Type B pancreatic cell (in vitro differentiated cells): ENCODE measurements around the gene CSTA. TPM values are rescaled to one million over a fixed set of nuclear protein-coding genes. Genes with fewer than 3 reads are reported as not detected.

ENCODE experiments used
- DNase-seq: peaks from one replicate; pipeline ENCODE4 v3.0.0; 2021; ENCODE audit warnings: mixed read lengths; ENCODE audit not compliant: unreplicated experiment; ENCODE audit errors: extremely low spot score
- H3K27ac Mint-ChIP-seq: 2 replicates; pipeline ENCODE4 v1.8.0; 2021; ENCODE audit warnings: mild to moderate bottlenecking, mixed read lengths
- H3K27me3 Mint-ChIP-seq: 2 replicates; pipeline ENCODE4 v1.8.0; 2021; ENCODE audit warnings: mixed read lengths
- H3K36me3 Mint-ChIP-seq: 2 replicates; pipeline ENCODE4 v1.8.0; 2021; ENCODE audit warnings: mixed read lengths
- H3K4me1 Mint-ChIP-seq: one replicate; pipeline ENCODE4 v1.8.0; 2021; ENCODE audit warnings: mixed read lengths; ENCODE audit not compliant: unreplicated experiment
- H3K4me3 Mint-ChIP-seq: 2 replicates; pipeline ENCODE4 v1.8.0; 2021; ENCODE audit warnings: mild to moderate bottlenecking, mixed read lengths
- H3K9me3 Mint-ChIP-seq: 2 replicates; pipeline ENCODE4 v1.8.0; 2021; ENCODE audit warnings: mixed read lengths
- total RNA-seq: library from RNA; stranded (reverse); gene quantifications from 2 replicates; pipeline ENCODE4 v1.2.1, GENCODE V29; 2021; ENCODE audit warnings: low replicate concordance
- TF ChIP-seq, protein P1 (sequence below): fragments of 200-600 bp; sonication (generic); conservative IDR thresholded peaks from 2 replicates; pipeline ENCODE4 v1.5.0; 2021; ENCODE audit warnings: antibody characterized with exemption, mild to moderate bottlenecking

CSTA gene
- total RNA-seq, 1 donor from 2014 or later: 39.5 TPM

DNA sequence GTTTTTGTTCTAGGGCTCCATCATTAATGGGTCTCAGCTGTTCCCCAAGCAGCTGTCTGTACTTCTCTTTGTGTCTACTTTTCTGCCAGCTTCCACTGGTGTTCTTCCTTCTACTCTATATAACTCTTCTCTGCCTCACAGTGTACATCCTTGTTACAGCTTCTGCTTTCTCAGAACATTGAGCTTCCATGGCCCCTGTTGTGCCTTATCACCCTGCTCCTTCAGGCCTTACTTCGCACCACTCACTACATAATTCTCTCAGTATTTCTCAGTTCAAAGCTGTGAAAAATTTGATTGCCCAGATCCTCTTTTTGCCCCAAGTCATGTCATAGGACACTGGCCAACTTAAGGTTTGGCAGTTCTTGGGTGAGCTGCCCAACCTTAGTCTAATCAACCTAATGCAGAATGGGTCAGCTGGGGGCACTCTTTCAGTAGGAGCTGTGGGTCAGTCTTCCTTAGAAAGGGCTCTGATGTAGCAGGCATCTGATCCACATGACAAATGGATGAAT is 28.9 kb downstream of the CSTA start:
- DNase-seq: no peak
- Mint-ChIP-seq H3K27ac (peak overlapping the region; percentile 92), H3K9me3 (no peaks in the 10 kb centered on the region), H3K4me3 (no peak overlapping the region), H3K27me3 (no peaks in the 10 kb centered on the region), H3K36me3 (no peaks in the 10 kb centered on the region), H3K4me1 (no peaks in the 10 kb centered on the region)
- TF ChIP-seq, protein P1, sequence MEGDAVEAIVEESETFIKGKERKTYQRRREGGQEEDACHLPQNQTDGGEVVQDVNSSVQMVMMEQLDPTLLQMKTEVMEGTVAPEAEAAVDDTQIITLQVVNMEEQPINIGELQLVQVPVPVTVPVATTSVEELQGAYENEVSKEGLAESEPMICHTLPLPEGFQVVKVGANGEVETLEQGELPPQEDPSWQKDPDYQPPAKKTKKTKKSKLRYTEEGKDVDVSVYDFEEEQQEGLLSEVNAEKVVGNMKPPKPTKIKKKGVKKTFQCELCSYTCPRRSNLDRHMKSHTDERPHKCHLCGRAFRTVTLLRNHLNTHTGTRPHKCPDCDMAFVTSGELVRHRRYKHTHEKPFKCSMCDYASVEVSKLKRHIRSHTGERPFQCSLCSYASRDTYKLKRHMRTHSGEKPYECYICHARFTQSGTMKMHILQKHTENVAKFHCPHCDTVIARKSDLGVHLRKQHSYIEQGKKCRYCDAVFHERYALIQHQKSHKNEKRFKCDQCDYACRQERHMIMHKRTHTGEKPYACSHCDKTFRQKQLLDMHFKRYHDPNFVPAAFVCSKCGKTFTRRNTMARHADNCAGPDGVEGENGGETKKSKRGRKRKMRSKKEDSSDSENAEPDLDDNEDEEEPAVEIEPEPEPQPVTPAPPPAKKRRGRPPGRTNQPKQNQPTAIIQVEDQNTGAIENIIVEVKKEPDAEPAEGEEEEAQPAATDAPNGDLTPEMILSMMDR: no peak

DNA sequence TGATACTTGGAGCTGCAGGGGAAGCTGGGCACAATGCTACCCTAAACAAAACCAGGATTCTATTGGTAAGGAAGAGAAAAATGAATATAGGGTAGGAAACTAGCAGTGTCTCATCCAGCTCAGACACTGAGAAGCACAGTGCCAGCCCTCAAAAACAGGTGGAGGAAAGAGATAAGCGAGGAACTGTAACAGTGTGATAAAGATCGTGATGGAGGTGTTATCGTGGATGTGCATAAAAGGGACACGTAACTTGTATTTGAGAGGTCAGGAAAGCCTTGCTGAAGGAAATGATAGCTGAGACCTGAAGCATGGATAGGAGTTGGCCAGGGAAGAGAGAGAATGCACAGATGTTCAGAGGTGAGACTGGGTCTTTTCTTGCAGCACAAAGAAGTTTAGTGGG is 30.6 kb downstream of the CSTA start:
- Mint-ChIP-seq H3K27ac (peak overlapping the region; percentile 44), H3K4me1 (no peaks in the 10 kb centered on the region), H3K4me3 (no peak overlapping the region), H3K9me3 (no peaks in the 10 kb centered on the region), H3K27me3 (no peaks in the 10 kb centered on the region), H3K36me3 (no peaks in the 10 kb centered on the region)
- TF ChIP-seq, protein P1: no peak
- no peak for DNase-seq

DNA sequence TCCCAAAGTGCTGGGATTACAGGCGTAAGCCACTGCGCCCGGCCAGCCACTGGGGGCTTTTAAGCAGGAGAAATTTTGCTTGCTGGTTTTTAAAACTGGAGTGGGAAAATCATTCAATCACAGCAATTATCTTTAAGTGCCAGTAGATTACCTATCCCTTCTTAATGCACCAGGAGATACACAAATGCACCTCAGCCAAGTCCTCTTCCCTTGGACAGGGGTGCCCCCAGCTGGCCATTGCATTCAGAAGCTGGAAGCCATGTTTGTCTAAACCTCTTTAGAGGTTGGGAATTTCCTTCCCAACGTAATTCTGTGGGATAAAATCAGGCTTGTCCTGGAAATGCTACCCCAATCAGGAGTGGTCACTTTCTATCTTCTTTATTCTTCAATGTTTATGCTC is 31.4 kb downstream of the CSTA start:
- no peaks in the 10 kb centered on the region for H3K9me3 Mint-ChIP-seq
- H3K27ac Mint-ChIP-seq: peak overlapping the region; percentile 77
- H3K36me3 Mint-ChIP-seq: no peaks in the 10 kb centered on the region
- no peaks in the 10 kb centered on the region for H3K27me3 Mint-ChIP-seq
- H3K4me3 Mint-ChIP-seq: no peak overlapping the region
- TF ChIP-seq, protein P1: peak; percentile 48
- H3K4me1 Mint-ChIP-seq: no peaks in the 10 kb centered on the region
- DNase-seq: no peak

DNA sequence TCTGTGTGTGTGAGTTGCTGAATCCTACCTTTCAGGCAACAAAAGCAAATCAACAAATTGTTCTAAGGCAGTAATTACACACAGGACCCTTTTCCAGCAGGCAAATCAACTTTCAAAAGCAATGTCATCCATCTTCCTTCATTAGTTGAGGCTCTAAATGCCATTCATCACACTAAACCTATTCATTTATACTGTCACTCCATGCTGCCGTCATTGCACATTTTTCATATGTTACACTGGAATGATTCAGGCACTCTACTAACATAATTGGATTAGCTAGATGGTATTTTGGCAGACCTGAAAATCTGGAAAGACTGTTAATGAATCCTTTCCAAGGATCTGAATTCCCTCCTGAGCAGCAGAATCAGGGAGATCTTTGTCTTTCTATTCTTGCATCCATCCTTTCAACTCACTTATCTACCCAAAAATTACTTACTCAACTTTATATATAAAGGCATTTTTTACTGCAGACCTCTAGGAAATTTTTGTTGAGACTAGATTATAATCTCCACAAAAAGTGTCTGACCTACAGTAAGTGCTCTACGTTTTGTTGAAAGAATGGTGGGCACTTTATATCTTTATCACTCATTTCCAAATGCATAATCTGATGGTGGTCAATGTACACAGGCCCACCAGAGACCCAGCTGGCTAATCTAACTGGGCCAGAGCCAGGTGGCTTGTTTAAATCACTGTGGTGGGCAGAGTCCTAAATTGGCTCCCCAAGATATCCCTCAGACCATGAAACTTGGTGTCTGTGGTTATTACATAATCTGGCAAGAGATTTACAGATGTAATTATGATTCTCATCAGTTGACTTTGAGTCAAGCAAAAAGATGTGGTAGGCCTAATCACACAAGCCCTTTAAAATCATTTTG is 33.0 kb downstream of the CSTA start:
- H3K4me3 Mint-ChIP-seq: peak overlapping the region; percentile 0
- no peak for DNase-seq
- peak overlapping the region; percentile 77 for H3K27ac Mint-ChIP-seq
- TF ChIP-seq, protein P1: no peak
- H3K9me3 Mint-ChIP-seq: no peaks in the 10 kb centered on the region
- peaks cover 4% of the 10 kb centered on the region for H3K36me3 Mint-ChIP-seq
- no peaks in the 10 kb centered on the region for H3K4me1 Mint-ChIP-seq
- H3K27me3 Mint-ChIP-seq: no peaks in the 10 kb centered on the region

DNA sequence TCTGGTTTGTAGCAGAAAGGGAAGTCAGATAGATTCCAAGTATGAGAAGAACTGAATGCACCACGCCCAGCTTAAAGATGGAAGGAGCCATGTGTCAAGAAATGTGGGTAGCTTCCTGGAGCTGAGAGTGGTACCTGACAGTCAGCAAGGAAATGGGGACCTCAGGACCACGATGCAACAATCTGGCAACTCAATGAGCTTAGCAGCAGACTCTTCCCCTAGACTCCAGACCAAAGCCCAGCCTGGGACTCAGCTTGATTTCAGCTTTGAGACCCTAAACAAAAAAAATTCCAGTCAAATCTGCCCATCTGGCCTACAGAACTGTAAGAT is 33.6 kb downstream of the CSTA start:
- TF ChIP-seq, protein P1: no peak
- H3K27ac Mint-ChIP-seq: peak overlapping the region; percentile 77
- no peaks in the 10 kb centered on the region for H3K9me3 Mint-ChIP-seq
- H3K4me3 Mint-ChIP-seq: no peak overlapping the region
- no peaks in the 10 kb centered on the region for H3K4me1 Mint-ChIP-seq
- peaks cover 4% of the 10 kb centered on the region for H3K36me3 Mint-ChIP-seq
- DNase-seq: no peak
- H3K27me3 Mint-ChIP-seq: no peaks in the 10 kb centered on the region
